Endometrial microvascular endothelial cells (primary cell): ENCODE data around the gene OR1J4. TPM values are rescaled to one million over a fixed set of nuclear protein-coding genes. Genes with fewer than 3 reads are reported as not detected.

Source experiments
- in situ Hi-C: cut with HindIII; loops from 2 replicates; pipeline ENCODE4 v1.10.0; 2017; ENCODE audit warnings: low sequenced_read_pairs, low pct_unique_long_range_greater_than_20kb; ENCODE audit errors: inconsistent ontology term
- total RNA-seq: library from RNA; depleted of rRNA; stranded (reverse); fragments of >200 nt; gene quantifications from one replicate; pipeline ENCODE4 v1.2.3, GENCODE V29; 2015; ENCODE audit errors: inconsistent ontology term

Gene OR1J4
- total RNA-seq, 1 donor from 2014 or later: not detected

DNA sequence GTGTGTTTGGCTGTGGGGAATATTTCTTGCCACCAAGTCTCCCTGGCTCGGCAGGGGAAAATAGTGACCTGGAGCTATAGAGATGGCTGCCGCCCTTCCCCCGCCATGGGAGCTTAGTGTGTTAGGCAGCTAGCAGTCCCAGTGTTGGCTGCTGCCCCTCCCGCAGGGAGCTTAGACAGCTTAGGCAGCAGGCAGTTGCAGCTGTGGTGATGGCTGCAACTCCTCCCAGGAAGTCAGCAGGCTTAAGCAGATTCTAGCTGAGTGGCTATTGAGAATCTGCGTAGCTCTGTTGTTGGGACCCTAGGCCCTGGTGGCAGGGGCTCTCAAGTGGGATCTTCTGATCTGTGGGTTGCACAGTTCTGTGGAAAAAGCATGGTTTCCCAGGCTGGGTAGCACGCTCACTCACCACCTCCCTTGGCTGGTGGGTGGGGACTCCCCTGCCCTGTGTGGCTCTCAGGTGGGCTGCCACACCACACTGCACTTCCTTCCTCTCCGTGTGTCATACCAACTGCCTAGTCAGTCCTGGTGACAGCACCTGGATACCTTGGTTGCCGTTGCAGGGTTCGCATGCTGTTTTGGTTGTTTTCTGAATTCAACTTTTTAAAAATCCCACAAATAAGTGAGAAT is 43.3 kb downstream of the OR1J4 start:
- in situ Hi-C loops: no loop called here

- in situ Hi-C loops: no loop called here
These were observed 49.0 kb downstream of the OR1J4 start for GRCh38 chr9:122567901-122568300.

Other genes starting within 250 kb of the OR1J4 start
- 1.0 TPM for gene PTGS1, start 148.1 kb upstream of the OR1J4 start, total RNA-seq
- not detected for gene OR1J1, start 41.2 kb upstream of the OR1J4 start, total RNA-seq
- gene OR1J2, start 8.3 kb upstream of the OR1J4 start, total RNA-seq: not detected
- not detected for gene OR1N1, start 8.2 kb downstream of the OR1J4 start, total RNA-seq
- gene OR1N2, start 34.0 kb downstream of the OR1J4 start, total RNA-seq: not detected
- gene OR1L8, start 64.2 kb downstream of the OR1J4 start, total RNA-seq: not detected
- gene OR1Q1, start 95.6 kb downstream of the OR1J4 start, total RNA-seq: not detected
- not detected for gene OR1B1, start 138.5 kb downstream of the OR1J4 start, total RNA-seq
- gene OR1L1, start 142.6 kb downstream of the OR1J4 start, total RNA-seq: not detected
- not detected for gene OR1L3, start 156.0 kb downstream of the OR1J4 start, total RNA-seq
- gene OR1L4, start 204.8 kb downstream of the OR1J4 start, total RNA-seq: not detected
- gene OR1L6, start 223.2 kb downstream of the OR1J4 start, total RNA-seq: not detected